NOMO-1 (cell line): ENCODE measurements around the gene GPATCH2L.

Source experiments
- DNase-seq, 2 experiments: peaks; one replicate each; lab custom pipeline; 2025; ENCODE audit not compliant: unreplicated experiment in 2 of 2; lab: John Stamatoyannopoulos, UW

The GPATCH2L gene

GRCh38 chr14:76151398-76152332, at the start of gene GPATCH2L:
Gene GPATCH2L (plus strand): TSS chr14:76151922. CDS start chr14:76154364, 2,442 bp downstream.
- peak; percentile 81 to 82 for DNase-seq

- DNase-seq, result no peak
Observed at GRCh38 chr14:76104802-76105355, 46.8 kb upstream of the GPATCH2L start.

GRCh38 chr14:76106188-76106587, 45.5 kb upstream of the GPATCH2L start:
- no peak for DNase-seq

- DNase-seq, result no peak
Observed at GRCh38 chr14:76109087-76109880, 42.4 kb upstream of the GPATCH2L start.

- no peak for DNase-seq
Observed at GRCh38 chr14:76112889-76113624, 38.7 kb upstream of the GPATCH2L start.

- DNase-seq, result no peak
Observed at GRCh38 chr14:76113691-76114090, 38.0 kb upstream of the GPATCH2L start.

- peak in 1 of 2 experiments; percentile 22 for DNase-seq
Observed at GRCh38 chr14:76115010-76115422, 36.7 kb upstream of the GPATCH2L start.

GRCh38 chr14:76117789-76118484, 33.8 kb upstream of the GPATCH2L start:
- no peak for DNase-seq

- DNase-seq, result no peak
Observed at GRCh38 chr14:76118594-76118993, 33.1 kb upstream of the GPATCH2L start.

- peak in 1 of 2 experiments; percentile 30 for DNase-seq
Observed at GRCh38 chr14:76121089-76121748, 30.5 kb upstream of the GPATCH2L start.

- no peak for DNase-seq
Observed at GRCh38 chr14:76123426-76124225, 28.1 kb upstream of the GPATCH2L start.

GRCh38 chr14:76125511-76125910, 26.2 kb upstream of the GPATCH2L start:
- no peak for DNase-seq

GRCh38 chr14:76126076-76126475, 25.6 kb upstream of the GPATCH2L start:
- DNase-seq, result peak; percentile 76 to 89

GRCh38 chr14:76129851-76130576, 21.7 kb upstream of the GPATCH2L start:
- no peak for DNase-seq

GRCh38 chr14:76131071-76131965, 20.4 kb upstream of the GPATCH2L start:
- no peak for DNase-seq

GRCh38 chr14:76133103-76133502, 18.6 kb upstream of the GPATCH2L start:
- DNase-seq, result peak; percentile 26 to 38

- no peak for DNase-seq
Observed at GRCh38 chr14:76134231-76134630, 17.5 kb upstream of the GPATCH2L start.
